K562 (cell line): ENCODE data around the gene ATRIP. TPM values are rescaled to one million over a fixed set of nuclear protein-coding genes. Genes with fewer than 3 reads are reported as not detected.

Experiments used
- CREM ChIP-seq: IDR thresholded peaks from 2 replicates; pipeline ENCODE4 v1.6.1; 2014; ENCODE audit warnings: antibody characterized with exemption, low read depth
- CTBP1 ChIP-seq: fragments of 450-650 bp; IDR thresholded peaks from 2 replicates; pipeline ENCODE4 v1.6.1; 2016; ENCODE audit warnings: borderline replicate concordance
- E2F8 ChIP-seq: fragments of 450-650 bp; IDR thresholded peaks from 2 replicates; pipeline ENCODE4 v1.7.1; 2018; ENCODE audit warnings: mild to moderate bottlenecking, low read depth; ENCODE audit not compliant: partially characterized antibody
- ETS1 ChIP-seq: conservative IDR thresholded peaks from 2 replicates; pipeline ENCODE4 v1.6.1; 2011; ENCODE audit warnings: low read depth, mild to moderate bottlenecking, low read length; ENCODE audit not compliant: control insufficient read depth
- ETV1 ChIP-seq: fragments of 450-650 bp; conservative IDR thresholded peaks from 2 replicates; pipeline ENCODE4 v1.6.1; 2016; ENCODE audit warnings: missing genetic modification characterization, control low read depth, low read depth, missing compliant biosample characterization
- KDM1A ChIP-seq, 2 experiments: fragments of 450-650 bp; IDR thresholded peaks; 2 replicates each; pipeline ENCODE4 v1.6.1; 2016; ENCODE audit warnings: mild to moderate bottlenecking in 2 of 2
- LCOR ChIP-seq: sonication (generic); formaldehyde crosslinking; IDR thresholded peaks from 2 replicates; pipeline ENCODE4 v1.8.0; 2022; ENCODE audit warnings: mild to moderate bottlenecking, missing genetic modification reagents
- NCOR1 ChIP-seq: fragments of 450-650 bp; IDR thresholded peaks from 2 replicates; pipeline ENCODE4 v1.6.1; 2016; ENCODE audit warnings: mild to moderate bottlenecking, moderate library complexity
- PCBP2 ChIP-seq: fragments of 200-400 bp; formaldehyde crosslinking; IDR thresholded peaks from 2 replicates; pipeline ENCODE4 v1.6.1; 2018; ENCODE audit warnings: low read length, low read depth, mild to moderate bottlenecking, moderate library complexity; ENCODE audit not compliant: poor library complexity, severe bottlenecking
- POU5F1 ChIP-seq: fragments of 150-350 bp; IDR thresholded peaks from 2 replicates; pipeline ENCODE4 v1.6.1; 2014; ENCODE audit warnings: borderline replicate concordance, low read length, low read depth, mild to moderate bottlenecking; ENCODE audit not compliant: partially characterized antibody
- RAD21 ChIP-seq, 2 experiments: fragments of 250-450 bp in 1 of 2; fragments of 450-650 bp in 1 of 2; sonication (Bioruptor Pico) in 1 of 2; formaldehyde crosslinking in 1 of 2; IDR thresholded peaks in 1 of 2; conservative IDR thresholded peaks in 1 of 2; 2 replicates each; pipeline versions ENCODE4 v1.4.0 to v1.8.0; 2020 to 2022; ENCODE audit warnings: mild to moderate bottlenecking in 2 of 2, moderate library complexity in 1 of 2
- RBM25 ChIP-seq: fragments of 200-400 bp; formaldehyde crosslinking; IDR thresholded peaks from 2 replicates; pipeline ENCODE4 v1.6.1; 2018; ENCODE audit warnings: low read length, low read depth, moderate library complexity; ENCODE audit not compliant: severe bottlenecking
- SFPQ ChIP-seq: fragments of 200-400 bp; formaldehyde crosslinking; IDR thresholded peaks from 2 replicates; pipeline ENCODE4 v1.6.1; 2017; ENCODE audit warnings: mild to moderate bottlenecking, low read depth, low read length, moderate library complexity
- SIN3B ChIP-seq: fragments of 450-650 bp; IDR thresholded peaks from 2 replicates; pipeline ENCODE4 v1.6.1; 2017; ENCODE audit warnings: low read depth, mild to moderate bottlenecking, moderate library complexity
- SNAPC5 ChIP-seq: fragments of 250-450 bp; sonication (Bioruptor Pico); IDR thresholded peaks from 2 replicates; pipeline ENCODE4 v1.8.0; 2021; ENCODE audit warnings: moderate library complexity, mild to moderate bottlenecking, inconsistent platforms
- SREBF1 ChIP-seq: fragments of 150-350 bp; IDR thresholded peaks from 2 replicates; pipeline ENCODE4 v1.6.1; 2014; ENCODE audit warnings: antibody characterized with exemption, low read depth, low read length, borderline replicate concordance
- ZNF263 ChIP-seq: sonication (generic); formaldehyde crosslinking; IDR thresholded peaks from 2 replicates; pipeline ENCODE4 v1.8.0; 2022; ENCODE audit warnings: mild to moderate bottlenecking, missing genetic modification reagents, borderline replicate concordance
- ZNF655 ChIP-seq: fragments of 250-450 bp; sonication (Bioruptor Pico); IDR thresholded peaks from 2 replicates; pipeline ENCODE4 v1.5.0; 2021
- ZNF668 ChIP-seq: fragments of 250-450 bp; sonication (Bioruptor Pico); IDR thresholded peaks from 2 replicates; pipeline ENCODE4 v1.8.0; 2022; ENCODE audit warnings: mild to moderate bottlenecking, inconsistent platforms
- ZNF707 ChIP-seq: fragments of 250-450 bp; sonication (Bioruptor Pico); conservative IDR thresholded peaks from 2 replicates; pipeline ENCODE4 v1.8.0; 2022; ENCODE audit warnings: inconsistent platforms, mild to moderate bottlenecking, moderate library complexity
- polyA plus RNA-seq, 8 experiments: library from polyadenylated mRNA; depleted of rRNA in 4 of 8; stranded (reverse) in 5 of 8; unstranded in 3 of 8; fragments of >200 nt; fragmentation: Nextera tagmentation in 2 of 8; fragmentation: Illumina TruSeq in 1 of 8; extraction: Ambion mirVana in 2 of 8; extraction: Trizol in 1 of 8; gene quantifications; 2 replicates each; pipeline versions ENCODE4 v1.2.1 to v1.2.3, GENCODE V29; 2011 to 2014; ENCODE audit warnings: inconsistent platforms in 1 of 8, missing spikeins in 1 of 8
- total RNA-seq, 7 experiments: library from RNA; depleted of rRNA in 6 of 7; stranded (reverse); fragments of >200 nt in 6 of 7; fragmentation: Illumina TruSeq in 2 of 7; extraction: Trizol in 2 of 7; gene quantifications; 2 replicates each; pipeline versions ENCODE4 v1.2.1 to v1.2.3, GENCODE V29; 2011 to 2021; ENCODE audit warnings: low replicate concordance in 1 of 7

ATRIP gene
- total and polyA plus RNA-seq, 9 of the 15 experiments (the other 6 are each of a cell fraction or from before 2014, with no cell fraction given): 1.7 to 15.7 (median 10.5) TPM

- TF ChIP-seq POU5F1: no peak
- no peak for TF ChIP-seq PCBP2
- TF ChIP-seq SIN3B: no peak
- TF ChIP-seq ZNF263 (CRISPR knock-in tag): no peak
- no peak for TF ChIP-seq ZNF668
- TF ChIP-seq ETS1: no peak
- no peak for TF ChIP-seq CREM
- TF ChIP-seq E2F8: no peak
- TF ChIP-seq ETV1: no peak
- TF ChIP-seq NCOR1: no peak
- no peak for TF ChIP-seq SREBF1
- peak; percentile 69 to 83 for TF ChIP-seq RAD21 (CRISPR knock-in tag; conservative IDR thresholded peaks at IDR 0.05 in 1 of 2, IDR thresholded peaks at IDR 0.05 in 1 of 2)
- no peak for TF ChIP-seq ZNF707 (CRISPR knock-in tag)
- TF ChIP-seq SFPQ: no peak
- no peak for TF ChIP-seq SNAPC5 (CRISPR knock-in tag)
- TF ChIP-seq CTBP1: peak; percentile 49; the same call in 1 of the 2 replicates
- TF ChIP-seq ZNF655 (CRISPR knock-in tag): no peak
- TF ChIP-seq LCOR (CRISPR knock-in tag): no peak
- peak; percentile 85 for TF ChIP-seq RBM25
- TF ChIP-seq KDM1A (IDR thresholded peaks at IDR 0.05): peak; percentile 25; a peak in 1 of 4 replicates
Observed at GRCh38 chr3:48400824-48401433, 45.6 kb upstream of the ATRIP start (continued).
